ENCODE data around the gene ZPBP. TPM values are rescaled to one million over a fixed set of nuclear protein-coding genes. Genes with fewer than 3 reads are reported as not detected.
"Not testable (repeated sequence)": the region's sequence is repeated elsewhere in the genome, so short reads cannot be mapped to it uniquely, and the experiment has no call there.

Gene ZPBP
- total and polyA plus RNA-seq, 3 donors from 2014 or later, result 67.0 to 286 (median 92.2) TPM

- no peaks in the 10 kb centered on the region for H3K27me3 ChIP-seq
- H3K4me3 ChIP-seq, result no peak overlapping the region
- H3K27ac ChIP-seq, result no peak overlapping the region
- no peak for TF ChIP-seq CTCF (IDR thresholded peaks at IDR 0.05)
- WGBS, 2 donors, result 96 to 100% methylated on average over 1 of the region's 1 CpG
- no peak for DNase-seq
- no peaks in the 10 kb centered on the region for H3K4me1 ChIP-seq
- intact Hi-C loops (cut with DNase I; ENCODE audit: low total_unique reads), result no loop called here
- no peaks in the 10 kb centered on the region for H3K9me3 ChIP-seq
- H3K36me3 ChIP-seq (ENCODE audit: low read depth, missing control alignments), result no peaks in the 10 kb centered on the region
Observed at GRCh38 chr7:50056131-50056530, 36.9 kb downstream of the ZPBP start.

- 92 to 98% methylated on average over 5 of the region's 5 CpGs for WGBS, 2 donors
- H3K4me3 ChIP-seq, result no peak overlapping the region
- H3K27ac ChIP-seq, result no peak overlapping the region
- H3K36me3 ChIP-seq (ENCODE audit: low read depth, missing control alignments), result no peaks in the 10 kb centered on the region
- DNase-seq, result no peak
- TF ChIP-seq POLR2A (IDR thresholded peaks at IDR 0.05) (no peak), CTCF (IDR thresholded peaks at IDR 0.05) (no peak)
- intact Hi-C loops (cut with DNase I; ENCODE audit: low total_unique reads), result no loop called here
- H3K9me3 ChIP-seq, result no peaks in the 10 kb centered on the region
- no peaks in the 10 kb centered on the region for H3K27me3 ChIP-seq
- H3K4me1 ChIP-seq, result no peaks in the 10 kb centered on the region
Observed at GRCh38 chr7:50047716-50048115, 45.3 kb downstream of the ZPBP start.

- DNase-seq; H3K9me3 ChIP-seq; H3K36me3 ChIP-seq (ENCODE audit: low read depth, missing control alignments); H3K27ac ChIP-seq; intact Hi-C loops (cut with DNase I; ENCODE audit: low total_unique reads); H3K4me1 ChIP-seq; H3K4me3 ChIP-seq; H3K27me3 ChIP-seq: not testable (repeated sequence)
- WGBS, 2 donors, result 81 to 89% methylated on average over 6 of the region's 6 CpGs
Observed at GRCh38 chr7:50041165-50041564, 51.9 kb downstream of the ZPBP start.

GRCh38 chr7:50037086-50037485, 56.0 kb downstream of the ZPBP start:
- Histone ChIP-seq H3K27ac (no peak overlapping the region), H3K4me1 (no peaks in the 10 kb centered on the region), H3K4me3 (no peak overlapping the region), H3K27me3 (no peaks in the 10 kb centered on the region), H3K36me3 (ENCODE audit: low read depth, missing control alignments) (no peaks in the 10 kb centered on the region), H3K9me3 (no peaks in the 10 kb centered on the region)
- 31 to 42% methylated on average over 2 of the region's 2 CpGs for WGBS, 2 donors
- intact Hi-C loops (cut with DNase I; ENCODE audit: low total_unique reads), result no loop called here
- TF ChIP-seq CTCF (IDR thresholded peaks at IDR 0.05) (no peak), POLR2A (IDR thresholded peaks at IDR 0.05) (no peak)
- no peak for DNase-seq

- no peak overlapping the region for H3K27ac ChIP-seq
- intact Hi-C loops (cut with DNase I; ENCODE audit: low total_unique reads), result no loop called here
- DNase-seq, result no peak
- H3K36me3 ChIP-seq (ENCODE audit: low read depth, missing control alignments), result no peaks in the 10 kb centered on the region
- 96 to 98% methylated on average over 4 of the region's 4 CpGs for WGBS, 2 donors
- no peak for TF ChIP-seq POLR2A (IDR thresholded peaks at IDR 0.05)
- TF ChIP-seq CTCF (IDR thresholded peaks at IDR 0.05), result no peak
- H3K9me3 ChIP-seq, result no peaks in the 10 kb centered on the region
- H3K4me3 ChIP-seq, result no peak overlapping the region
- H3K4me1 ChIP-seq, result no peaks in the 10 kb centered on the region
- no peaks in the 10 kb centered on the region for H3K27me3 ChIP-seq
Observed at GRCh38 chr7:50022991-50023390, 70.1 kb downstream of the ZPBP start.

All from testis (tissue), 3 donors.